Measurements from ENCODE around the gene KRI1.

KRI1 gene

DNA sequence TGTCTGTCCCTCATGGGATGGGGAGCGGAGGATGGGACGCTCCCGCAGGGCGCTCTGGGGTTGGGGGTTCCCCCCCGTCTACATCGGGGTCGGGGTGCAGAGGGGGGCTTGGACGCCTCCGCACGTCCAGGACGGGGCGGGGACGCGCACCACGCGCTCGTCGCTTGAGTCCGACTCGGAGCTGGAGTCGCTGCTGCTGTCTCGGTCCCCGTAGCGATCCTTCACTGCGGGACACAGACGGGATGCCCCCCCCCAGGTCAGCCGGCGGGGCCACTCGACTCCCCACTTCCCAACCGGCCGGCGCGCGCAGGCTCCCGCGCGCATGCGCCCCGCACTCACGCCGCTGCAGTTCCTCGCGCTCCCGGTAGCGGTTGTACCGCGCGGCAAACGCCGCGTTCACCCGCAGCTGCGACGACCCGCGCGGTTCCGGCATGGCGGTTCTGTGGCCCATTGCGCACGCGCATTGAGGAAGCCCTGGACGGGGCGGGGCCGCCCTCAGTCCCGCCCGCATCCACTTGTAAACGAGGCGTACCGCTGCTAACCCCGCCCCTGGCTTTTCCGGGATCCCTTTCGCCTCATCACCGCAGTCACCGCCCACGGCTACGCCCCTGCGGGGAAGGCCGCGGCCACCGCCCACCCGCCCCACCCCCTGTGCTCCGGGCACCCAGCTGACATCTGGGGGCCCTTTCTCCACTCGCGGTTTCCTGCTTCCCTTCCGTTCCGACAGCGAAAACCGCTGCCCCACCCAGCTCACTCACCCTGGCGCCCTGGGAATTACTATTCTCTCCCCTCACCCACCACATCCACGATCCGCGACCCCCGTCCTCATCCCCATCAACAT lies at the start of gene KRI1:
Gene KRI1, minus strand, starts transcription at position 444 of the 841 bp plus-strand sequence. Its CDS starts 11 bp downstream, at position 433.
- peak; percentile 97 to 98 (median 97) for DNase-seq (ENCODE audit: low read depth in 3 of 3)

DNA sequence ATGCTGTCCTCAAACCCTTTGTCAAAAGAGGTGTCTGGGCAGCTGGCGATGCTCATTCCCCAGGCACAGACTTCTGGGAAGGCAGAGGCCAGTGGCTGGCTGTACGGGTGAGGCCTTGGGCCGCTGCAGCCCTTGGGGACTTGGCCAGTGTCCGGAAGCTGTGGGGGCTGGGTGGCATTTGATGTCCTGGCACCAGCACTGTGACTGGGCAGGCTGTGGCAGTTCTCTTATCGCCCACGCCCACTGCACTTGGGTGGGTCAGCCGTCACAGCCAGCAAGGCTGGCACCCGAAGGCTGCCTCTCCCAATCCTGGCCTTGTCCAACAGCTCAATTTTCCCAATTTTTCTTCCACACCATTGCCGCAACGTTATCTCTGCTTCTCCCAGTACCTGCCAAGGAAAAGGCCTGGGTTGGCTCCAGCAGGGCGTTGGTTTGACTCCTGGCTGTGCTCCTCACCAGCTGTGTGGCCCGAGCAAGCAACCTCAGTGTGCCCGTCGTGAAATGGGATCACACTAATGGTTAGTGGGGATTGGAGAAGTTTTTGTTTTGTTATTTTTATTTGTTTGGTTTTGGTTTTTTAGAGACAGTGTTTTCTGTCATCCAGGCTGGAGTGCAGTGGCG lies 46.8 kb upstream of the KRI1 start:
- no peak for DNase-seq (ENCODE audit: low read depth in 3 of 3)

DNA sequence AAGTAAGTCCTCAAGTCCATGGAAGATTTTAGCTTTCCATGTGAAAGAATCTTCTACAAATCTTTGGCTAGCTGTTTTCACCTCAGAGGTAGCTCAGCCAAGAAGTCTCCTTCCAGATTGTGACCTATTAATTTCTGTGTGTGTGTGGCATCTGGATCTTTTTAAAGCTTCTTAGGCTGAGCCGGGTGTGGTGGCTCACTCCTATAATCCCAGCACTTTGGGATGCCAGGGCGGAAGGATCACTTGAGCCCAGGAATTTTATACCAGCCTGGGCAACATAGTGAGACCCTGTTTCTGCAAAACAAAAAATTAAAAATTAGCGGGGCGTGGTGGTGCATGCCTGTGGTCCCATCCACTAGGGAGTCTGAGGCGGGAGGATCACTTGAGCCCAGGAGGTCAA lies 46.1 kb upstream of the KRI1 start:
- no peak for DNase-seq (ENCODE audit: low read depth in 3 of 3)

DNA sequence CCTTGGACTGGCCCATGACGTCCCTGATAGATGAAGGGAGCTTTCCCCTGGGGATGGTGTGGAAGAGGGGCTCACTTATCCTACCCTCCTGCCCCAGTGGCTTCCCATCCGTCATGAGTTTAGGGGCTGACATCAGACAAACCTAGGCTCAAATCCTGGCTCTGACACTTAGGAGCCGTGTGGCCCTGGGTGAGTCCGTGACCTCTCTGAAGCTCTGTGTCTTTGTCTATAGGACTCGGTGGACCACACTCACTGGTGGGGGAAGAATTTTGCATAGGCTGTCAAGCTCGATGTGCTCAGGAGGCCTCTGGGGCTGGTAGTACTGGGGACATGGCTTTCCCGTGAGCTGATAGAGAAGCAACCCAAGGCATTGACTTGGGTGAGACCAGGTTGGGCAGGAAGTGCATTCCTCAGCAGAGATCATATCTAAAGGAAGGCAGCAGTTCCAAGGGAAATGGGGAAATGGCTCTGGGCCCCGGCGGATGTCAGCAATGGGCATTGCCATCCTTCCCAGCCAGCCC lies 38.7 kb upstream of the KRI1 start:
- peak in 1 of 3 experiments; percentile 9 for DNase-seq (ENCODE audit: low read depth in 3 of 3)

DNA sequence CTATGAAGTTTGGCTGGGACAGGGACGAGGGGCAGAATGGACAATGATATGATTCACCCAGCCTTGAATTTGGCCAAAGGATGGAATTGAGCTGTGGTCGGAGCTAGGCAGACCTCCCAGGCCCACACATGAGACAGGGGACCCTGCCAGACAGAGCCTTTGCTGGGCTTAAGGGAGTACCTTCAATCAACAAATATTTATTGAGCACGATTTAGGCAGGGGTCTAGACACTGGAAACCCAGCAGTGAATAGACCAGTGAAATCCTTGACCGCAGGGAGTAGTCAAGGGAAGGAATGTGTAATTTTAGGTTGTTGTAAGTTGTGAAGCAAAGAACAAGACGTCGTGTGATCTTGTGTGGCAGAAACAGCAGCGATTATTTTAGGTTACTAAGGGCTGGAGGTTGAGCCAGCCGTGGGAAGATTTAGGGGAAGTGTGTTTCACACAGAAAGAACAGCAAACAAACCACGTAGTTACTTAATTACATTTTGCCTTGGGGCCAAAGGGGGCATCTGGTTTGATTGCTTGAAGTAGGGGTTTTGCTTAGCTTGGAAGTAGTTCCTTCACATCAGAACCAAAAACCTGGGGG lies 38.2 kb upstream of the KRI1 start:
- DNase-seq (ENCODE audit: low read depth in 3 of 3): peak in 2 of 3 experiments; percentile 4 to 8

DNA sequence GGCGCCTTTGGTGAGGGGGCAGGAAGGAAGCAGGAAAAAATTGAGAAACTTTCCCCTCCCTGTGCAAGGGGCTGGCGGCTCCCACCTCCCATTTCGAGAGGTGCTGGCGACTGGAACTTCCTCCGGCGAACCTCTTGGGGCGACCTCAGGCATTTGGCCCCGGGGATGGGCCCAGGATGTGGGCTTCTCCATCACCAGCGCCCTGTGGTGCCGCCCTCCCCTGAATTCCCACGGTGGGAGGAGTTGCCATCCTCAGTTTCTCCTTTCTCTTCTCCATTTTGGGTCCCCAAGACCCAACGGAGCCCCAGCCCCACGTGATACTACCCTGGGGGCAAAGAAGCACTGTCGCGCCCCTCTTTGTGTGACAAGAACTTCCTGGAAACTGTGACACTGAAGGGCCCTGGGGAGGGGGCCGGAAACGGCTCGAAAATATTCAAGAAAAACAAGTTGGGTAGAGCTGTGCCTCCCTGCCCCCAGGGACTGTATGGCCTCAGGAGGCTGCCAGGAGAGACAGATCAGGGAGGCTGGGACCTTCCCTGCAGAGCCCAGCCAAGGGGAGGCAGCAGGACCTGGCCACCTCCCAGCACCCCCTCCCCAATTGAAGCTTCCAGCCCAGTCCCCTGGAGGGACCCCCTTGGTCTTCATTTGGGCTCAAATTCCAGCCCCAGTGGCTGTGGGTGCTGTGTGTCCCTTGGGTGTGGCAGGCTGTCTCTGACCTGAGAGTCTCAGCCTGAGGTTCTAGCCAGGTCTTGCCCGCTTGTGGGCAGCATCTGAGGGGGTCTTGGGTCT lies 37.5 kb upstream of the KRI1 start:
- DNase-seq (ENCODE audit: low read depth in 3 of 3): peak; percentile 44 to 68 (median 63)

DNA sequence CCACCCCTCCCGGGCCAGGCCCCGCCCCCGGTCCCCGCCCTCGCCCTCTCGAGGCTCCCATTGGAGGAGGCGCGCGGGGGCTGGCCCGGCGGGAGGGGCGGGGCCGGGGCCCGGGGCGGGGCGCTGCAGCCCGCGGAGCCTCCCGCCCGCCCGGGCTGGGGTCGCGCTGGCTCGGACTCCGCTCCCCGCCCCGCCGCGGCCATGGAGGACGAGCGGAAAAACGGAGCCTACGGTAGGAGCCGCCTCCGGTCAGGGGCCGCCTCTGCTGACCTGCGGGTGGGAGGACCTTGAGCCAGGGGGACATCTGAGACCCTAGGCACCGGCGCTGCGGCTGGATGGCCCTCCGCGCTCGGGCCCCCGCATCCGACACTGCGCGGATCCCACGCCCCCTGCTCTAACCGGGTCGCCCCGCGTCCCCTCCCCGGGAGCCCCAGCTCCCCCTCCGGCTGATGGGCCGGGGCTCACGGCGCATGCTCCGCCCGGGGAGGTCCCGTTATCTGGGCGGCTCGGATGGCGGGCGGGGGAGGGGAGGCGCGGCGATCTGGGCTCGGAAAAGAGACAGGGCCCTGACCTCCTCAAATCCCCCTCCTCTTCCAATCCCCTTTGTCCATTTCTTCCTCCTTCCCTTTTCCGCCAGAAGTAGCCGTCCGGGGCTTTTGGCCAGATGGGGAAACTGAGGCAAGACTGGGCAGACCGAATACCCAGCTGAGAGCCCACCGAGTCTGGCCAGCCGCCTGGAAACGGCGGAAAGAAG lies 36.7 kb upstream of the KRI1 start:
- peak; percentile 80 to 85 (median 82) for DNase-seq (ENCODE audit: low read depth in 3 of 3)

DNA sequence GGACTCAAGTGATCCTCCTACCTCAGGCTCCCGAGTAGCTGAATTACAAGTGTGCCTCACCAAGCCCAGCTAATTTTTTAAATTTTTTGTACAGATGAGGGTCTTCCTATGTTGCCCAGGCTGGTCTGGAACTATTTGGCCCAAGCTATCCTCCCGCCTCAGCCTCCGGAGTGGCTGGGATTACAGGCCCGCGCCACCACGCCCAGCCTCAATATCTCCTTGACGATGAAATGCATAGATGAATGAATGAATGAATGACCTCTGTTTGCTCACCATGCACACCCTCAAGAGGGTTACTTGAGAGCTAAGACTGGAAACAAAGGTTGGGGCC lies 36.2 kb upstream of the KRI1 start:
- DNase-seq (ENCODE audit: low read depth in 3 of 3): no peak

DNA sequence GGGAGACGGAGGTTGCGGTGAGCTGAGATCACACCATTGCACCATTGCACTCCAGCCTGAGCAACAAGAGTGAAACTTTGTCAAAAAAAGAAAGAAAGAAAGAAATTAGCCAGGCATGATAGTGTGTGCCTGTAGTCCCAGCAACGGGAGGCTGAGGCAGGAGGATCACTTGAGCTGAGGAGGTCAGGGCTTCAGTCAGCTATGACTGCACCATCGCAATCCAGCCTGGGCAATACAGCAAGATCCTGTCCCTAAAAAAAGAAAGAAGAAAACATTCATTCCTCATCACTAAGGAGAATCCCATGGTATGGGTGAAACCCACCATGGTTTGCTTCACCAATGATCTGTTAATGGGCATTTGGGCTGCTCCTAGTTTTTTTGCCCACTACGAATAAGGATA lies 34.3 kb upstream of the KRI1 start:
- no peak for DNase-seq (ENCODE audit: low read depth in 3 of 3)

DNA sequence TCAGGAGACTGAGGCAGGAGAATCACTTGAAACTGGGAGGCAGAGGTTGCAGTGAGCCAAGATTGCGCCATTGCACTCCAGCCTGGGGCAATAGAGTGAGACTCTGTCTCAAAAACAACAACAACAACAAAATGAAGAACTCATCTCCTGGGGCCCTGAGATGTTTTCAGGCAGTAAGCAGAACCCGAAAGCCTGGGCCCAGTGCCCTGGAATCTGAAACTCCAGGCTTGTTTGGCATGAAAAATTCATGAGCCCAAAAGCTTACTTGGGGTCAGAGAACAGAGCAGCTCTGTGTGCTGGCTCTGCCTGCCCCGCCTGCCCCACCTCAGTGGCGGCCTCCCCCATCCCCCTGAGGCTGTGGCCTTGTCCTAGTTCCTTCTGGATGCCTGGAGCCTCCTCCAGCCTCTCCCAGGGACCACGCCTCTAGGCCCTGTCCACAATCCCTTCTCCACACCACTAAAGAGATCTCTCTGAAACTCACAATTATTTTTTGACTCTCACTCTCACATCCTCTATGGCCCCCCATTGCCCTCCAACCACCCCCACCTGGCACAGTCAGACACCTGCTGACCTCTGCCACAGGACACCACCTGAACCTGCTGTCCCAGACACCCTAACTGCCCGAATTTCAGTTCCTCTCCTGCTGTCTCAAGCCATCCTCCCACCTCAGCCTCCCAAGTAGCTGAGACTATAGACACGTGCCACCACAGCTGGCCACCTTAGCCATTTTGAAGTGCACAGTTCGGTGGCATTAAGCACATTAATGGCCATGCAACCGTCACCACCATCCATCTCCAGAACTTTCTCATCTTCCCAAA lies 28.2 kb upstream of the KRI1 start:
- DNase-seq (ENCODE audit: low read depth in 3 of 3): no peak

DNA sequence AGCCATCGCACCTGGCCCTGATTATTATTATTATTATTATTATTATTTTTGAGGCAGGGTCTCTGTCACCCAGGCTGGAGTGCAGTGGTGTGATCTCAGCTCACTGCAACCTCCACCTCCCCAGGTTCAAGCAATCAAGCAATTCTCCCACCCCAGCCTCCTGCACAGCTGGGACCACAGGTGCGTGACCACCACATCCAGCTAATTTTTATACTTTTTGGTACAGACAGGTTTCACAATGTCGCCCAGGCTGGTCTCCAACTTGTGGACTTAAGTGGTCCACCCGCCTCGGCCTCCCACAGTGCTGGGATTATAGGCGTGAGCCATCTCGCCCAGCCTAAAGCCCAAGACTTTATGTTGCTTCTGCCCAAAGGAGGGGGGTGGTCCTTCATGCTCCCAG lies 27.3 kb upstream of the KRI1 start:
- no peak for DNase-seq (ENCODE audit: low read depth in 3 of 3)

DNA sequence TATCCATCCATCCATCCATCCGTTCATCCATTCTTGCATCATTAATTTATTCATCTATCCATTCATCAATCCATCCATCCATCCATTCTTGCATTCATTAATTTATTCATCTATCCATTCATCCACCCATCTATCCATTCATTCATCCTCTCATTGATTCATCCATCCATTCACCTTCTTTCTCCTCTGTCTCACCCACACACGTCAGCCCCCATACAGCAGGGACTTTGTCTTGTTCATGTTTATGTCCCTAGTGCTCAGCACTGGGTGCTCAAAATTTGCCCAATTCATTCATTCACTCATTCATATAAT lies 22.0 kb upstream of the KRI1 start:
- no peak for DNase-seq (ENCODE audit: low read depth in 3 of 3)

DNA sequence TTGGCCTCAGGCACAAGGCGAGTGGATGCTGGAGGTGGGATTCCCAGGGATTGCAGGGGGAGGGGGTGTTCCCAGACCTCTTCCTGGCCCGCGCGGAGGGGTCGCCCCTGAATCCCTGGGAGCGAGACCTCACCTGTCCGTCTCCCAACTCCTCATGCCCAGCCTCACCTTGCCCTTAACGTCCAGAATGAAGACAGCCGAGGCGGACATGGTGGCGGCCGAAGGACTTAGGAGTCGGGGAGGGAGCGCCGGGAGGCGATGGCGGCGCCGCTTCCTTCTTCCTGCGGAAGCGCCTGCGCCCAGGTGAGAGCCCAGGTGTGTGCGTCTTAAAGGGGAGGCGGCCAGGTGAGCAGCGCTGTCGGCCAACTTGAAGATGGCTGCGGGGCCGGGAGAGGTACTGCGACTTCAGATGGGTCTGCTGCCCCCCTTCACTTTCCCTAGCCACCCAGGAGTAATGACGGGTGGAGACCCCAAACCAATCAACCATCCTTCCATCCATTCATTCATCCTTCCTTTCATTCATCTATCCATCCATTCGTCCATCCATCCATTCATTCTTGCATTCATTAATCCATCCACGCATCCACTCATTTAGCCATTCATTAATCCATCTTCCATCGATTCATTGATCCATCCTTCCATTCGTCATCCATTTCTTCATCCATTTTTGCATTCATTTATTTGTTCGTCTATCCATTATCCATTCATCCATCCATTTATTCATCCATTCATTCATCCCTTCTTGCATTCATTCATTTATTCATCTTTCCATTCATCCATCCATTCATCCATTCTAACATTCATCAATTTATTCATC lies 21.4 kb upstream of the KRI1 start, which contains the start of gene AP1M2:
Gene AP1M2, minus strand, starts transcription at position 291 of the 817 bp plus-strand sequence. Its CDS starts 81 bp downstream, at position 210.
- DNase-seq (ENCODE audit: low read depth in 3 of 3): no peak

DNA sequence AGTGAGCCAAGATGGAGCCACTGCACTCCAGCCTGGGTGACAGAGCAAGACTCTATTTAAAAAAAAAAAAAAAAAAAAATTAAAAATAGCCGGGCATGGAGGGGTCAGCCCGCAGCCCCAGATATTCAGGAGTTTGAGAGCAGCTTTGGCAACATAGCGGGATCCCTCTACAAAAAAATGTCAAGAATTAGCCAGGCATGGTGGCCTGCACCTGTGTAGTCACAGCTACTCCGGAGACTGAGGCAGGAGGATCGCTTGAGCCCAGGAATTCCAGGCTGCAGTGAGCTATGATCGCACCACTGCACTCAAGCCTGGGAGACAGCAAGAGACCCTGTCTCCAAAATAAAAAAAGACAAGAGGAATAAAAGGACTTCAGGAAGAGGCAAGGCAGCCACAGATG lies 20.6 kb upstream of the KRI1 start:
- DNase-seq (ENCODE audit: low read depth in 3 of 3): no peak

DNA sequence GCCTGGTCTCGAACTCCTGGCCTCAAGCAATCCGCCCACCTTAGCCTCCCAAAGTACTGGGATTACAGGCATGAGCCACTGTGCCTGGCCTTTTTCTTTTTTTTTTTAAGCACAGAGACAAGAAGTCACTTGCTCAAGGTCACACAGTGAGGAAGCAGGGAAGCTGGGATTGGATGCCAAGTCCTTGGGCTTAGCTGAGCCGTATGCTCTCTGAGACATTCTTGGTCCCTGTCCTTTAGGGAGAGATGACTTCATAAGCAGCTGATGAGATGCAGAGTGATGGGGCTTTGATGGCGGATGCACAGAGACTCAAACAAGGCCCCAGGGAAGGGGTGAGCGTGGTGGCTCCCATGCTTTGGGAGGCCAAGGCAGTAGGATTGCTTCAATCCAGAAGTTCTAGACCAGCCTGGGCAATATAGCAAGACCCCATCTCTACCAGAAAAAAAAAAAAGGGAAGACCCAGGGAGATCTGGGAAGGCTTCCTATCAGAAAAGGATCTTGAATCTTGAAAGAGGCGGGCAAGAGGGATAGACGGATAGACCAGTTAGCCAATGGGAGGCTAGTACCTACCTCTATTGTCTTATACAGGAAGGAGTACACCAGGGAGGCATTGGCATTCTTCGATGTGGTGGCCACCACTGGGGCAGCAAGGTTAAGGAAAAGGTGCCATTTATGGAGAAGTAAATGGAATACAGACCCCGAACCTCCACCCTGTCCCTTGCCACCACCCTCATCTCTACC lies 17.4 kb upstream of the KRI1 start:
- DNase-seq (ENCODE audit: low read depth in 3 of 3): no peak

DNA sequence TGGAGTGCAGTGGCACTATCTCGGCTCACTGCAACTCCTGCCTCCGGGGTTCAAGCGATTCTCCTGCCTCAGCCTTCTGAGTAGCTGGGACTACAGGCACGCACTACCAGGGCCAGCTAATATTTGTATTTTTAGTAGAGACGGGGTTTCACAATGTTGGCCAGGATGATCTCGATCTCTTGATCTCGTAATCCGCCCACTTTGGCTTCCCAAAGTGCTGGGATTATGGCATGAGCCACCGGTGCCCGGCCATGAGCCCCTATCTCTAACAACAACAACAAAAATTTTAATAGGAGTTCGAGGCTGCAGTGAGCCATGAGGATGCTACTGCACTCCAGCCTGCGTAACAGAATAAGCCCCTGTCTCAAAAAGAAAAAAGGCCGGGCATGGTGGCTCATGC lies 16.3 kb upstream of the KRI1 start:
- DNase-seq (ENCODE audit: low read depth in 3 of 3): no peak

DNA sequence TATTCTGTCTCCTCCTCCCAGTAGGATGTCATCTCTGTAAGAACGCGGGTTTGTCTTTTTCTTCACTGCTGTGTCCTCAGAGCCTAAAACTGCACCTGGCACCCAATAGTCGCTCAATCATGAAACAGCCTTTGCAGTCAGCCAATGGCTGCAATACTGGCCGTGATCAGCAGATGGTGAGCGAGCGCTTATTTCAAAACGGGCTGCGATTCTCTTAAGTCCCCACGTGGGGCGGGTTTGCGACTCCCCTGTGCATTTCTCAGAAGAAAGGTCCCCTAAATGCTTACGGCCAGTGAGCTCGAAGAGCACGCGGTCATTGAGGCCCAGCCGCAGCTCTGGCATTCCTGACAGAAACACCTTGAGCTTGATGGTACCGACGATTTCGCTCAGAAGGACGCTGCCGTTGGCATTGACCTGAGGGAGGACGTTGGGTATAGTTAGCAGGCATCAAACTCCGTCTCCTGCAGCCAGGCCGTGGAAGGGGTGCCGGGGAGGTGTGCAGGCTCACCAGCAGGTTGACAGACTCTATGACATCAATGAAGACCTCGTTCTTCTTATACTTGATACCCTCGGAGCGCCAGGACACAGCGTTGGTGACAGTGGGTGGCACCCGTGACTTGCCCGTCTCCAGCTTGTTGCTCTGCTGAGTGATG lies 15.3 kb upstream of the KRI1 start:
- DNase-seq (ENCODE audit: low read depth in 3 of 3): peak; percentile 77 to 79 (median 78)

DNA sequence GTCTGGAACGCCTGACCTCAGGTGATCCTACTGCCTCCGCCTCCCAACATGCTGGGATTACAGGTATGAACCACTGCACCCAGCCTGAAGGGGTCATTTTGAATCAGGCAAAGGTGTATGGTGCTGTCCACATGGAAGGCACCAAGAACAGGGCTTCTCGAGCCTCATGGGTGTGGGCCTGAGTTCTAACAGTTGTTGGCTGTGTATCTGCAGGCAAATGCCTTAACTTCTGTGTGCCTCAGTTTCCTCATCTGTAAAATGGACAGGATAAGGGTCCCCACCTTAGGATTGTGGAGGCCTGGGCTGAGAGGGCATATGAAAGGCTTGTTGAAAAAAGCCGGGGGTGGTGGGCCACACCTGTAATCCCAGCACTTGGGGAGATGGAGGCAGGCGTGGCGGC lies 12.1 kb upstream of the KRI1 start:
- DNase-seq (ENCODE audit: low read depth in 3 of 3): no peak

Data from stimulated activated CD4-positive, alpha-beta T cell treated with anti-CD3 and anti-CD28 coated beads, TNF-alpha, amount 100 ng/mL, for 4 hours (primary cell).